ENCODE data around the gene FAM20C. TPM values are rescaled to one million over a fixed set of nuclear protein-coding genes. Genes with fewer than 3 reads are reported as not detected.

FAM20C gene
- total and polyA plus RNA-seq, 2 donors (not counting 3 experiments of a cell fraction or from before 2014, with no cell fraction given): 14.2 to 34.5 TPM

- Histone ChIP-seq H3K79me2 (ENCODE audit: control insufficient read depth, insufficient read depth, low read length) (no peaks in the 10 kb centered on the region), H3K36me3 (ENCODE audit: control insufficient read depth in 2 of 2, extremely low read depth in 1 of 2, insufficient read depth in 2 of 2, low read length in 2 of 2) (peaks cover 0 to 2% of the 10 kb centered on the region in 2 experiments), H3K9me3 (replicated peaks; ENCODE audit: control insufficient read depth, insufficient read depth, low read length) (no peaks in the 10 kb centered on the region), H3K4me2 (ENCODE audit: insufficient read depth, low read length) (no peak overlapping the region), H3K27me3 (ENCODE audit: control insufficient read depth in 2 of 2, insufficient read depth in 2 of 2, low read length in 2 of 2) (no peaks in the 10 kb centered on the region), H3K4me1 (ENCODE audit: control insufficient read depth, extremely low read depth, insufficient read depth, low read length) (no peaks in the 10 kb centered on the region), H2AFZ (ENCODE audit: low read depth, low read length) (no peak overlapping the region), H3K27ac (ENCODE audit: insufficient read depth, low read depth, low read length) (no peak overlapping the region), H3K9ac (replicated peaks; ENCODE audit: extremely low read depth, insufficient read depth, low read length) (no peak overlapping the region), H4K20me1 (replicated peaks; ENCODE audit: control insufficient read depth, extremely low read depth, insufficient read depth, low read length) (no peaks in the 10 kb centered on the region), H3K9me1 (replicated peaks; ENCODE audit: control insufficient read depth, extremely low read depth, insufficient read depth, low read length) (no peaks in the 10 kb centered on the region), H3K4me3 (replicated peaks in 1 of 3; ENCODE audit: insufficient read depth in 1 of 3, low read depth in 1 of 3, low read length in 3 of 3) (no peak overlapping the region)
- FAIRE-seq (no peak), DNase-seq (ENCODE audit: low read depth, low spot score) (no peak)
- no TSS peak for BruUV-seq (replicated peaks)
- no peak for TF ChIP-seq POLR2A (IDR thresholded peaks at IDR 0.05; ENCODE audit: low read depth, low read length)
- ChIA-PET POLR2A (no interaction called here), CTCF (interaction anchor here (1.0 to 1.5 kb wide), 2 partner anchors 9 to 201 kb away, joined by 3 to 9 read pairs; no protein-coding TSS in a partner anchor)
- dilution Hi-C loops (cut with MboI; ENCODE audit: extremely low pct_ligation_motif_present, low sequenced_read_pairs) (no loop called here), intact Hi-C loops (cut with micrococcal nuclease) (no loop called here)
These were observed 73.0 kb downstream of the FAM20C start for GRCh38 chr7:265192-265997.

GRCh38 chr7:265998-266850 lies 73.9 kb downstream of the FAM20C start:
- Histone ChIP-seq H3K27ac (ENCODE audit: insufficient read depth, low read depth, low read length) (no peak overlapping the region), H3K27me3 (ENCODE audit: control insufficient read depth in 2 of 2, insufficient read depth in 2 of 2, low read length in 2 of 2) (no peaks in the 10 kb centered on the region), H3K9me3 (replicated peaks; ENCODE audit: control insufficient read depth, insufficient read depth, low read length) (no peaks in the 10 kb centered on the region), H2AFZ (ENCODE audit: low read depth, low read length) (no peak overlapping the region), H4K20me1 (replicated peaks; ENCODE audit: control insufficient read depth, extremely low read depth, insufficient read depth, low read length) (no peaks in the 10 kb centered on the region), H3K9me1 (replicated peaks; ENCODE audit: control insufficient read depth, extremely low read depth, insufficient read depth, low read length) (no peaks in the 10 kb centered on the region), H3K4me2 (ENCODE audit: insufficient read depth, low read length) (no peak overlapping the region), H3K4me1 (ENCODE audit: control insufficient read depth, extremely low read depth, insufficient read depth, low read length) (no peaks in the 10 kb centered on the region), H3K79me2 (ENCODE audit: control insufficient read depth, insufficient read depth, low read length) (no peaks in the 10 kb centered on the region), H3K36me3 (ENCODE audit: control insufficient read depth in 2 of 2, extremely low read depth in 1 of 2, insufficient read depth in 2 of 2, low read length in 2 of 2) (no peaks in the 10 kb centered on the region), H3K4me3 (replicated peaks in 1 of 3; ENCODE audit: insufficient read depth in 1 of 3, low read depth in 1 of 3, low read length in 3 of 3) (no peak overlapping the region), H3K9ac (replicated peaks; ENCODE audit: extremely low read depth, insufficient read depth, low read length) (no peak overlapping the region)
- dilution Hi-C loops (cut with MboI; ENCODE audit: extremely low pct_ligation_motif_present, low sequenced_read_pairs) (no loop called here), intact Hi-C loops (cut with micrococcal nuclease) (no loop called here)
- DNase-seq (ENCODE audit: low read depth, low spot score) (no peak), FAIRE-seq (no peak)
- TF ChIP-seq MAX (IDR thresholded peaks at IDR 0.05; ENCODE audit: insufficient read depth, insufficient read length) (no peak), FOS (IDR thresholded peaks at IDR 0.05; ENCODE audit: borderline replicate concordance, insufficient read depth, low read length) (no peak), EZH2 (IDR thresholded peaks at IDR 0.05; ENCODE audit: borderline replicate concordance, low read depth, low read length, severe bottlenecking) (no peak), POLR2AphosphoS5 (IDR thresholded peaks at IDR 0.05; ENCODE audit: insufficient read depth, low read depth, low read length) (no peak), MYC (IDR thresholded peaks at IDR 0.05; ENCODE audit: low read depth, low read length) (no peak), POLR2A (IDR thresholded peaks at IDR 0.05; ENCODE audit: low read depth, low read length) (no peak), JUN (IDR thresholded peaks at IDR 0.05; ENCODE audit: borderline replicate concordance, insufficient read depth, insufficient read length, low read depth) (no peak), GATA2 (IDR thresholded peaks at IDR 0.05; ENCODE audit: insufficient read depth, insufficient read length, low read depth, low read length) (no peak), CTCF (IDR thresholded peaks at IDR 0.05; ENCODE audit: extremely low read depth in 1 of 2, insufficient read depth in 1 of 2, low read depth in 1 of 2, low read length in 2 of 2) (no peak)
- CTCF ChIA-PET: interaction anchor here (1.5 to 2.2 kb wide), 2 partner anchors 202 kb away, joined by 9 read pairs; no protein-coding TSS in a partner anchor
- POLR2A ChIA-PET: no interaction called here
- no TSS peak for BruUV-seq (replicated peaks)
